Activated T-helper 2 cell treated with anti-CD3 and anti-CD28 coated beads, Interferon-gamma antibody, Interleukin-2, Interleukin-4, amounts not matched to agents 10 μg/mL and 5 μg/mL and 100 μg/mL, durations not matched to agents 14 hours and 24 hours and 36 hours (primary cell): ENCODE results near the gene CCNY. TPM values are rescaled to one million over a fixed set of nuclear protein-coding genes. Genes with fewer than 3 reads are reported as not detected.
"Not testable (repeated sequence)": the region's sequence is repeated elsewhere in the genome, so short reads cannot be mapped to it uniquely, and the experiment has no call there.

Experiments used
- DNase-seq: peaks from one replicate; pipeline ENCODE4 v3.0.0; 2021; ENCODE audit warnings: low spot score
- H3K27ac Mint-ChIP-seq: one replicate; pipeline ENCODE4 v1.8.0; 2021; ENCODE audit warnings: mixed read lengths
- H3K27me3 Mint-ChIP-seq: one replicate; pipeline ENCODE4 v1.8.0; 2021; ENCODE audit warnings: low read depth, mixed read lengths
- H3K36me3 Mint-ChIP-seq: one replicate; pipeline ENCODE4 v1.8.0; 2021; ENCODE audit warnings: low read depth, mixed read lengths
- H3K4me1 Mint-ChIP-seq: one replicate; pipeline ENCODE4 v1.8.0; 2021; ENCODE audit warnings: low read depth, mixed read lengths
- H3K4me3 Mint-ChIP-seq: one replicate; pipeline ENCODE4 v1.8.0; 2021; ENCODE audit warnings: low read depth, mild to moderate bottlenecking, moderate library complexity, mixed read lengths
- H3K9me3 Mint-ChIP-seq: one replicate; pipeline ENCODE4 v1.8.0; 2021; ENCODE audit warnings: mixed read lengths
- intact Hi-C: fragments of 100-400 bp; cut with micrococcal nuclease; formaldehyde crosslinking; loops from one replicate; pipeline ENCODE4 v1.15.1; 2023
- total RNA-seq: library from RNA; stranded (reverse); gene quantifications from 2 replicates; pipeline ENCODE4 v1.2.3, GENCODE V29; 2022

The CCNY gene
- total RNA-seq, 1 donor from 2014 or later: 60.4 TPM

- intact Hi-C loops: no loop called here
- no peaks in the 10 kb centered on the region for H3K9me3 Mint-ChIP-seq
- no peak overlapping the region for H3K27ac Mint-ChIP-seq
- no peaks in the 10 kb centered on the region for H3K27me3 Mint-ChIP-seq
- H3K4me3 Mint-ChIP-seq: no peak overlapping the region
- no peak for DNase-seq
- H3K4me1 Mint-ChIP-seq: peaks cover 72% of the 10 kb centered on the region
- no peaks in the 10 kb centered on the region for H3K36me3 Mint-ChIP-seq
These were observed 15.8 kb downstream of the CCNY start for GRCh38 chr10:35352097-35352496.

GRCh38 chr10:35352512-35352911, 16.2 kb downstream of the CCNY start:
- no peak for DNase-seq
- no peaks in the 10 kb centered on the region for H3K9me3 Mint-ChIP-seq
- H3K4me3 Mint-ChIP-seq: no peak overlapping the region
- no peaks in the 10 kb centered on the region for H3K36me3 Mint-ChIP-seq
- intact Hi-C loops: no loop called here
- no peak overlapping the region for H3K27ac Mint-ChIP-seq
- no peaks in the 10 kb centered on the region for H3K27me3 Mint-ChIP-seq
- H3K4me1 Mint-ChIP-seq: peaks cover 73% of the 10 kb centered on the region

- Mint-ChIP-seq H3K27ac (no peak overlapping the region), H3K27me3 (no peaks in the 10 kb centered on the region), H3K9me3 (no peaks in the 10 kb centered on the region), H3K4me1 (peaks cover 73% of the 10 kb centered on the region), H3K4me3 (no peak overlapping the region), H3K36me3 (no peaks in the 10 kb centered on the region)
- no peak for DNase-seq
- intact Hi-C loops: no loop called here
These were observed 17.1 kb downstream of the CCNY start for GRCh38 chr10:35353395-35353794.

GRCh38 chr10:35353805-35354204, 17.5 kb downstream of the CCNY start:
- H3K4me3 Mint-ChIP-seq: no peak overlapping the region
- H3K27me3 Mint-ChIP-seq: no peaks in the 10 kb centered on the region
- peaks cover 72% of the 10 kb centered on the region for H3K4me1 Mint-ChIP-seq
- no peak for DNase-seq
- peak overlapping the region; percentile 39 for H3K27ac Mint-ChIP-seq
- no peaks in the 10 kb centered on the region for H3K36me3 Mint-ChIP-seq
- no peaks in the 10 kb centered on the region for H3K9me3 Mint-ChIP-seq
- intact Hi-C loops: no loop called here

- intact Hi-C loops, H3K27me3 Mint-ChIP-seq, H3K36me3 Mint-ChIP-seq, H3K27ac Mint-ChIP-seq, H3K4me3 Mint-ChIP-seq, H3K9me3 Mint-ChIP-seq, DNase-seq: not testable (repeated sequence)
- peaks cover 68% of the 10 kb centered on the region for H3K4me1 Mint-ChIP-seq
These were observed 17.9 kb downstream of the CCNY start for GRCh38 chr10:35354257-35354656.

GRCh38 chr10:35355971-35356724, 19.8 kb downstream of the CCNY start:
- no peak for DNase-seq
- Mint-ChIP-seq H3K9me3 (no peaks in the 10 kb centered on the region), H3K27me3 (no peaks in the 10 kb centered on the region), H3K4me3 (peak overlapping the region; percentile 63), H3K27ac (peak overlapping the region; percentile 92), H3K4me1 (peaks cover 59% of the 10 kb centered on the region), H3K36me3 (peaks cover 3% of the 10 kb centered on the region)
- intact Hi-C loops: loop anchor here (1.0 to 2.0 kb wide), 4 partner anchors 15 to 229 kb away; no protein-coding TSS in a partner anchor

GRCh38 chr10:35356725-35357092, 20.4 kb downstream of the CCNY start:
- Mint-ChIP-seq H3K27ac (peak overlapping the region; percentile 92), H3K36me3 (peaks cover 3% of the 10 kb centered on the region), H3K9me3 (no peaks in the 10 kb centered on the region), H3K4me3 (no peak overlapping the region), H3K27me3 (no peaks in the 10 kb centered on the region), H3K4me1 (peaks cover 55% of the 10 kb centered on the region)
- DNase-seq: no peak
- intact Hi-C loops: loop anchor here (1.0 to 2.0 kb wide), 4 partner anchors 15 to 229 kb away; no protein-coding TSS in a partner anchor

GRCh38 chr10:35359056-35359455, 22.7 kb downstream of the CCNY start:
- intact Hi-C loops: no loop called here
- Mint-ChIP-seq H3K27ac (no peak overlapping the region), H3K9me3 (no peaks in the 10 kb centered on the region)

GRCh38 chr10:35359873-35360272, 23.6 kb downstream of the CCNY start:
- no peaks in the 10 kb centered on the region for H3K9me3 Mint-ChIP-seq
- intact Hi-C loops: no loop called here
- peaks cover 3% of the 10 kb centered on the region for H3K36me3 Mint-ChIP-seq
- H3K27me3 Mint-ChIP-seq: no peaks in the 10 kb centered on the region
- H3K27ac Mint-ChIP-seq: no peak overlapping the region
- peaks cover 35% of the 10 kb centered on the region for H3K4me1 Mint-ChIP-seq
- no peak for DNase-seq
- no peak overlapping the region for H3K4me3 Mint-ChIP-seq

More at GRCh38 chr10:35359056-35359455, 22.7 kb downstream of the CCNY start:
- no peak for DNase-seq
- H3K4me1 Mint-ChIP-seq: peaks cover 39% of the 10 kb centered on the region
- H3K27me3 Mint-ChIP-seq: no peaks in the 10 kb centered on the region
- H3K36me3 Mint-ChIP-seq: peaks cover 3% of the 10 kb centered on the region
- no peak overlapping the region for H3K4me3 Mint-ChIP-seq

- H3K27ac Mint-ChIP-seq: no peak overlapping the region
- no peaks in the 10 kb centered on the region for H3K9me3 Mint-ChIP-seq
- peaks cover 3% of the 10 kb centered on the region for H3K36me3 Mint-ChIP-seq
- H3K27me3 Mint-ChIP-seq: no peaks in the 10 kb centered on the region
- intact Hi-C loops: no loop called here
- no peak for DNase-seq
- H3K4me3 Mint-ChIP-seq: no peak overlapping the region
- peaks cover 15% of the 10 kb centered on the region for H3K4me1 Mint-ChIP-seq
These were observed 26.5 kb downstream of the CCNY start for GRCh38 chr10:35362701-35363350.

GRCh38 chr10:35363587-35363986, 27.3 kb downstream of the CCNY start:
- Mint-ChIP-seq H3K4me1 (peaks cover 16% of the 10 kb centered on the region), H3K9me3 (no peaks in the 10 kb centered on the region), H3K4me3 (no peak overlapping the region), H3K27ac (no peak overlapping the region), H3K36me3 (peaks cover 3% of the 10 kb centered on the region), H3K27me3 (no peaks in the 10 kb centered on the region)
- intact Hi-C loops: no loop called here
- no peak for DNase-seq

GRCh38 chr10:35364808-35365207, 28.5 kb downstream of the CCNY start:
- Mint-ChIP-seq H3K4me3 (no peak overlapping the region), H3K27me3 (no peaks in the 10 kb centered on the region), H3K9me3 (no peaks in the 10 kb centered on the region), H3K36me3 (no peaks in the 10 kb centered on the region), H3K27ac (no peak overlapping the region), H3K4me1 (peaks cover 17% of the 10 kb centered on the region)
- no peak for DNase-seq
- intact Hi-C loops: no loop called here

- Mint-ChIP-seq H3K27me3 (no peaks in the 10 kb centered on the region), H3K4me3 (no peak overlapping the region), H3K36me3 (no peaks in the 10 kb centered on the region), H3K9me3 (no peaks in the 10 kb centered on the region), H3K27ac (no peak overlapping the region), H3K4me1 (peaks cover 17% of the 10 kb centered on the region)
- intact Hi-C loops: no loop called here
- DNase-seq: no peak
These were observed 29.7 kb downstream of the CCNY start for GRCh38 chr10:35365994-35366393.
